ENCODE measurements around the gene MAGEB2.

Gene MAGEB2

GRCh38 chrX:30228526-30228925, 13.2 kb downstream of the MAGEB2 start:
- Histone ChIP-seq H3K27me3 (ENCODE audit: control insufficient read depth, insufficient read depth, low read length) (no peaks in the 10 kb centered on the region), H3K4me2 (ENCODE audit: low read length) (no peak overlapping the region), H3K4me3 (ENCODE audit: low read length) (no peak overlapping the region), H3K36me3 (ENCODE audit: insufficient read depth, low read length) (no peaks in the 10 kb centered on the region), H3K9ac (ENCODE audit: low read depth, low read length) (no peak overlapping the region), H3K9me3 (replicated peaks; ENCODE audit: low read length) (no peaks in the 10 kb centered on the region), H3K4me1 (ENCODE audit: control insufficient read depth, insufficient read depth, low read length) (no peaks in the 10 kb centered on the region)

- no peaks in the 10 kb centered on the region for H3K4me1 ChIP-seq (ENCODE audit: control insufficient read depth, insufficient read depth, low read length)
- H3K36me3 ChIP-seq (ENCODE audit: insufficient read depth, low read length) = no peaks in the 10 kb centered on the region
- H3K27me3 ChIP-seq (ENCODE audit: control insufficient read depth, insufficient read depth, low read length) = no peaks in the 10 kb centered on the region
- H3K4me3 ChIP-seq (ENCODE audit: low read length) = no peak within 1 kb of the TSS
- H3K9ac ChIP-seq (ENCODE audit: low read depth, low read length) = no peak within 1 kb of the TSS
- no peak within 1 kb of the TSS for H3K4me2 ChIP-seq (ENCODE audit: low read length)
- H3K9me3 ChIP-seq (replicated peaks; ENCODE audit: low read length) = no peaks in the 10 kb centered on the region
Measured at GRCh38 chrX:30230395-30230794, 15.0 kb downstream of the MAGEB2 start, which contains the start of gene MAGEB3. MAGEB3 (plus strand) TSS chrX:30230657; CDS start chrX:30235925, 5,268 bp downstream.

DNA sequence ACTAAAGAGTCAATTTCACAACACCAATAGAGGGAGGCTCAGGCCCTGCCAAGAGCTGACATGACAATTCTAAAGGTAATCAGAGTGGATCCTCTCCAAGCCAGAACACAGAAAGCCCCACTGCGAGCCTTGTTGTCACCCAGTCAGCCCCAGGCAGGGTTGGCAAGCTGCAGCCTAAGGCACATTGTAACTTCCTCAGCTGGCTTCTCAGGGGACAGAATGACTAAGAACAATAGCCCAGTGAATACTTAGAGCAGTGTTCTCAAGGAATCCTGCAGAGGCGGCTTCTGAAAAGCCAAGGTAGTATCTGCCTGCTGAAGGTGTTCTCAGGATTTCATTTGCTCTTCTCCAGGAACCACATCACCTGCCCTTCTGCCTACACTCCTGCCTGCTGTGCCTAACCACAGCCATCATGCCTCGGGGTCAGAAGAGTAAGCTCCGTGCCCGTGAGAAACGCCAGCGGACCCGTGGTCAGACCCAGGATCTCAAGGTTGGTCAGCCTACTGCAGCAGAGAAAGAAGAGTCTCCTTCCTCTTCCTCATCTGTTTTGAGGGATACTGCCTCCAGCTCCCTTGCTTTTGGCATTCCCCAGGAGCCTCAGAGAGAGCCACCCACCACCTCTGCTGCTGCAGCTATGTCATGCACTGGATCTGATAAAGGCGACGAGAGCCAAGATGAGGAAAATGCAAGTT, 26.5 kb downstream of the MAGEB2 start, which contains the start of gene MAGEB4:
TSS of gene MAGEB4 (plus strand) at position 277 of the 692 bp plus-strand sequence. CDS start at position 413, 136 bp downstream.
- no peak within 1 kb of the TSS for H3K9ac ChIP-seq (ENCODE audit: low read depth, low read length)
- H3K36me3 ChIP-seq (ENCODE audit: insufficient read depth, low read length) = no peaks in the 10 kb centered on the region
- no peaks in the 10 kb centered on the region for H3K9me3 ChIP-seq (replicated peaks; ENCODE audit: low read length)
- no peak within 1 kb of the TSS for H3K4me3 ChIP-seq (ENCODE audit: low read length)
- H3K27me3 ChIP-seq (ENCODE audit: control insufficient read depth, insufficient read depth, low read length) = no peaks in the 10 kb centered on the region
- H3K4me1 ChIP-seq (ENCODE audit: control insufficient read depth, insufficient read depth, low read length) = no peaks in the 10 kb centered on the region
- H3K4me2 ChIP-seq (ENCODE audit: low read length) = no peak within 1 kb of the TSS

- Histone ChIP-seq H3K4me2 (ENCODE audit: low read length) (no peak within 1 kb of the TSS), H3K4me3 (ENCODE audit: low read length) (no peak within 1 kb of the TSS), H3K9ac (ENCODE audit: low read depth, low read length) (no peak within 1 kb of the TSS), H3K27me3 (ENCODE audit: control insufficient read depth, insufficient read depth, low read length) (no peaks in the 10 kb centered on the region), H3K4me1 (ENCODE audit: control insufficient read depth, insufficient read depth, low read length) (no peaks in the 10 kb centered on the region), H3K9me3 (replicated peaks; ENCODE audit: low read length) (no peaks in the 10 kb centered on the region), H3K36me3 (ENCODE audit: insufficient read depth, low read length) (no peaks in the 10 kb centered on the region)
Measured at GRCh38 chrX:30246769-30247489, 31.6 kb downstream of the MAGEB2 start, which contains the start of gene MAGEB1. MAGEB1 (plus strand) TSS chrX:30247146; CDS start chrX:30250494, 3,348 bp downstream.

- Histone ChIP-seq H3K9ac (ENCODE audit: low read depth, low read length) (no peak overlapping the region), H3K4me2 (ENCODE audit: low read length) (no peak overlapping the region), H3K4me3 (ENCODE audit: low read length) (no peak overlapping the region), H3K4me1 (ENCODE audit: control insufficient read depth, insufficient read depth, low read length) (no peaks in the 10 kb centered on the region), H3K36me3 (ENCODE audit: insufficient read depth, low read length) (no peaks in the 10 kb centered on the region), H3K9me3 (replicated peaks; ENCODE audit: low read length) (no peaks in the 10 kb centered on the region), H3K27me3 (ENCODE audit: control insufficient read depth, insufficient read depth, low read length) (no peaks in the 10 kb centered on the region)
Measured at GRCh38 chrX:30248854-30249253, 33.5 kb downstream of the MAGEB2 start.

- Histone ChIP-seq H3K9me3 (replicated peaks; ENCODE audit: low read length) (no peaks in the 10 kb centered on the region), H3K4me1 (ENCODE audit: control insufficient read depth, insufficient read depth, low read length) (no peaks in the 10 kb centered on the region), H3K4me3 (ENCODE audit: low read length) (no peak overlapping the region), H3K36me3 (ENCODE audit: insufficient read depth, low read length) (no peaks in the 10 kb centered on the region), H3K27me3 (ENCODE audit: control insufficient read depth, insufficient read depth, low read length) (no peaks in the 10 kb centered on the region), H3K4me2 (ENCODE audit: low read length) (no peak overlapping the region), H3K9ac (ENCODE audit: low read depth, low read length) (no peak overlapping the region)
Measured at GRCh38 chrX:30253257-30253656, 37.9 kb downstream of the MAGEB2 start.

DNA sequence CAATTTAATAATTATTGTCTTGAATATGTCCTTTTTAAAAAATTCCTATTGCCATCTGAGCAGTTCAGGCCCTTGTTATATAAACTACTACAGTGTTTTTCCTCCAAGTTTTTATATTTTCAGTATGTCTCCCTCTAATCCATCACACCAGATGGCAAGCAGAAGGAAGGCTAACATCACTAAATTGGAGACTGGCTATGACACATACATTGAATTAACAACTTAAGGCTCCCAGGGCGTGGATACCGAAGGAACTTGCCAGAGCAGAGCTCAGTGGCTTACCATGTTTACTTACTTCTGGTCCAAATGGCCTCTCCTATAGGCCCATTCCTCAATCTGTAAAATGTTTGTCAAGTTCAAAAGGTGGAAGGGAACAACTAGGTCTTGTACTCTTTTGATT, 44.6 kb downstream of the MAGEB2 start:
- Histone ChIP-seq H3K9ac (ENCODE audit: low read depth, low read length) (no peak overlapping the region), H3K27me3 (ENCODE audit: control insufficient read depth, insufficient read depth, low read length) (no peaks in the 10 kb centered on the region), H3K4me3 (ENCODE audit: low read length) (no peak overlapping the region), H3K36me3 (ENCODE audit: insufficient read depth, low read length) (no peaks in the 10 kb centered on the region), H3K4me1 (ENCODE audit: control insufficient read depth, insufficient read depth, low read length) (no peaks in the 10 kb centered on the region), H3K9me3 (replicated peaks; ENCODE audit: low read length) (no peaks in the 10 kb centered on the region), H3K4me2 (ENCODE audit: low read length) (no peak overlapping the region)

GRCh38 chrX:30261012-30261411, 45.6 kb downstream of the MAGEB2 start:
- Histone ChIP-seq H3K4me1 (ENCODE audit: control insufficient read depth, insufficient read depth, low read length) (no peaks in the 10 kb centered on the region), H3K4me2 (ENCODE audit: low read length) (no peak overlapping the region), H3K9me3 (replicated peaks; ENCODE audit: low read length) (no peaks in the 10 kb centered on the region), H3K4me3 (ENCODE audit: low read length) (no peak overlapping the region), H3K27me3 (ENCODE audit: control insufficient read depth, insufficient read depth, low read length) (no peaks in the 10 kb centered on the region), H3K36me3 (ENCODE audit: insufficient read depth, low read length) (no peaks in the 10 kb centered on the region), H3K9ac (ENCODE audit: low read depth, low read length) (no peak overlapping the region)

- Histone ChIP-seq H3K27me3 (ENCODE audit: control insufficient read depth, insufficient read depth, low read length) (no peaks in the 10 kb centered on the region), H3K36me3 (ENCODE audit: insufficient read depth, low read length) (no peaks in the 10 kb centered on the region), H3K9ac (ENCODE audit: low read depth, low read length) (no peak overlapping the region), H3K4me1 (ENCODE audit: control insufficient read depth, insufficient read depth, low read length) (no peaks in the 10 kb centered on the region), H3K4me3 (ENCODE audit: low read length) (no peak overlapping the region), H3K4me2 (ENCODE audit: low read length) (no peak overlapping the region), H3K9me3 (replicated peaks; ENCODE audit: low read length) (no peaks in the 10 kb centered on the region)
Measured at GRCh38 chrX:30262763-30263162, 47.4 kb downstream of the MAGEB2 start.
